ENCODE measurements around the gene NUP210L. TPM values are rescaled to one million over a fixed set of nuclear protein-coding genes. Genes with fewer than 3 reads are reported as not detected.
A peak's percentile ranks its signal among the peaks of the same experiment; 100 is the strongest.

Gene NUP210L
- total RNA-seq, 1 donor from 2014 or later = not detected

GRCh38 chr1:153945131-153945794 lies 209.6 kb downstream of the NUP210L start:
- H3K4me1 ChIP-seq (ENCODE audit: insufficient read depth, low read length) = peaks cover 9% of the 10 kb centered on the region
- H3K27ac ChIP-seq (ENCODE audit: low read depth, low read length) = peak overlapping the region; percentile 47
- peak overlapping the region; percentile 90 for H3K4me3 Mint-ChIP-seq (ENCODE audit: unreplicated experiment)
- H3K9me3 Mint-ChIP-seq (ENCODE audit: unreplicated experiment) = no peaks in the 10 kb centered on the region
- FAIRE-seq (no peak), DNase-seq (ENCODE audit: low read depth) (peak; percentile 53)
- peaks cover 26% of the 10 kb centered on the region for H3K79me2 ChIP-seq (ENCODE audit: insufficient read depth, low read length)
- H3K27me3 ChIP-seq (ENCODE audit: insufficient read depth, low read length) = no peaks in the 10 kb centered on the region
- peak overlapping the region; percentile 67 for H2AFZ ChIP-seq (ENCODE audit: low read depth, low read length)
- H3K27ac Mint-ChIP-seq (ENCODE audit: unreplicated experiment) = peak overlapping the region; percentile 58
- H3K36me3 ChIP-seq (ENCODE audit: insufficient read depth, low read length) = peaks cover 3% of the 10 kb centered on the region
- no peaks in the 10 kb centered on the region for H3K27me3 Mint-ChIP-seq (ENCODE audit: low read depth, unreplicated experiment)
- H3K9me3 ChIP-seq (ENCODE audit: insufficient read depth, low read depth, low read length) = no peaks in the 10 kb centered on the region
- H3K36me3 Mint-ChIP-seq (ENCODE audit: low read depth, unreplicated experiment) = peaks cover 11% of the 10 kb centered on the region
- TF ChIP-seq EZH2 (IDR thresholded peaks at IDR 0.05; ENCODE audit: insufficient read depth, low read length) (no peak), CTCF (IDR thresholded peaks at IDR 0.05; ENCODE audit: insufficient read depth, low read depth, low read length) (no peak)
- peaks cover 6% of the 10 kb centered on the region for H3K4me1 Mint-ChIP-seq (ENCODE audit: low read depth, unreplicated experiment)
- H3K4me2 ChIP-seq (ENCODE audit: low read length) = peak overlapping the region; percentile 96
- peak overlapping the region; percentile 85 for H3K9ac ChIP-seq (ENCODE audit: low read length)
- peaks cover 3% of the 10 kb centered on the region for H4K20me1 ChIP-seq (ENCODE audit: insufficient read depth, low read length)
- H3K4me3 ChIP-seq (ENCODE audit: insufficient read depth, low read depth, low read length) = peak overlapping the region; percentile 78

GRCh38 chr1:153944827-153945117 lies 210.1 kb downstream of the NUP210L start:
- H3K27ac Mint-ChIP-seq (ENCODE audit: unreplicated experiment) = peak overlapping the region; percentile 58
- peak overlapping the region; percentile 90 for H3K4me3 Mint-ChIP-seq (ENCODE audit: unreplicated experiment)
- peaks cover 10% of the 10 kb centered on the region for H3K36me3 Mint-ChIP-seq (ENCODE audit: low read depth, unreplicated experiment)

More at GRCh38 chr1:153944827-153945117, 210.1 kb downstream of the NUP210L start:
- Histone ChIP-seq H3K9me3 (ENCODE audit: insufficient read depth, low read depth, low read length) (no peaks in the 10 kb centered on the region), H3K79me2 (ENCODE audit: insufficient read depth, low read length) (peaks cover 26% of the 10 kb centered on the region), H3K4me2 (ENCODE audit: low read length) (peak overlapping the region; percentile 96), H3K4me3 (ENCODE audit: insufficient read depth, low read depth, low read length) (no peak overlapping the region), H2AFZ (ENCODE audit: low read depth, low read length) (no peak overlapping the region), H3K27ac (ENCODE audit: low read depth, low read length) (no peak overlapping the region), H3K27me3 (ENCODE audit: insufficient read depth, low read length) (no peaks in the 10 kb centered on the region), H4K20me1 (ENCODE audit: insufficient read depth, low read length) (no peaks in the 10 kb centered on the region), H3K36me3 (ENCODE audit: insufficient read depth, low read length) (peaks cover 6% of the 10 kb centered on the region), H3K4me1 (ENCODE audit: insufficient read depth, low read length) (peaks cover 9% of the 10 kb centered on the region), H3K9ac (ENCODE audit: low read length) (peak overlapping the region; percentile 85)
- no peak for DNase-seq (ENCODE audit: low read depth)
- no peak for FAIRE-seq
- Mint-ChIP-seq H3K4me1 (ENCODE audit: low read depth, unreplicated experiment) (peaks cover 6% of the 10 kb centered on the region), H3K9me3 (ENCODE audit: unreplicated experiment) (no peaks in the 10 kb centered on the region), H3K27me3 (ENCODE audit: low read depth, unreplicated experiment) (no peaks in the 10 kb centered on the region)
- TF ChIP-seq CTCF (IDR thresholded peaks at IDR 0.05; ENCODE audit: insufficient read depth, low read depth, low read length) (no peak), EZH2 (IDR thresholded peaks at IDR 0.05; ENCODE audit: insufficient read depth, low read length) (no peak)
